ENCODE data around the gene TPH2.

GRCh38 chr12:72076558-72076915, 137.9 kb downstream of the TPH2 start:
- TF ChIP-seq POLR2A (IDR thresholded peaks at IDR 0.05) (no peak), CTCF (IDR thresholded peaks at IDR 0.05) (no peak), EP300 (IDR thresholded peaks at IDR 0.05) (no peak)
